HG03521 (cell line): Measurements from ENCODE around the gene SNRNP200.
A peak's percentile ranks its signal among the peaks of the same experiment; 100 is the strongest.
"Not testable (repeated sequence)": the region's sequence is repeated elsewhere in the genome, so short reads cannot be mapped to it uniquely, and the experiment has no call there.

Experiments
- ATAC-seq: cut with Tn5 transposase; IDR thresholded peaks from one replicate; pipeline ENCODE4 v1.9.1; 2021; ENCODE audit warnings: mild to moderate bottlenecking, moderate library complexity; ENCODE audit not compliant: unreplicated experiment

SNRNP200 gene

DNA sequence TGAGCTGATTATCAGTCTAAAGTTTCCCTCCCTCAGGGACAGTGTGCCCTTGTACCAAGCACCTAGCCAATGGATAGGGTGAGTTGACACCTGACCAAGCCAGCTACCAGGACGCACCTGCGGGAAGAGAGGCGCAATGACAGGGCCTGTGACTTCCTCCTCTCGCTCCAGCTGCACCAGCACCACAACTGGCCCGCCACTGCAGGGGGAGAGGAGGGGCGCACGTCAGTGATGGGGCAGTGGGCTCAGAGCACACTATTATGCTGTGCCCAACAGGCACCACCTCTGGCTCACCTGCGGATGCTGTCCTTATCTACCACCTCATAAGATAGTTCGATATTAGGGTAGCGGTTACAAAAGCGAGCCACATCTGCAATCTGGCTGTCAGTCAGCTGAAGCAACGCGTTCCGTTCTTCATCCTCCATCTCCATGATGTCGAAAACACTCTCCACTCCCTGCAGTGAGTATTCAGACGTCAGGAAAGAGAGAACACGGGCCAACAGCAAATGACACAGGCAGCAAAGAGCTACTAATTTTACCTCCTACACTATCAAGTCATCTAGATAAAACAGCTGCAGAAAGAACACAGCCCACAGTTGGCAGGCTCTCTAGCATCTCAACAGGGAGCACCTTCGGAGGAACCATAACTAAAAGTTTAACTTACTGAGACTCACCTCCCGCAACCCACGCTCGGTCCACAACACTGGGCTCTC lies 28.4 kb downstream of the SNRNP200 start:
- ATAC-seq, result no peak

DNA sequence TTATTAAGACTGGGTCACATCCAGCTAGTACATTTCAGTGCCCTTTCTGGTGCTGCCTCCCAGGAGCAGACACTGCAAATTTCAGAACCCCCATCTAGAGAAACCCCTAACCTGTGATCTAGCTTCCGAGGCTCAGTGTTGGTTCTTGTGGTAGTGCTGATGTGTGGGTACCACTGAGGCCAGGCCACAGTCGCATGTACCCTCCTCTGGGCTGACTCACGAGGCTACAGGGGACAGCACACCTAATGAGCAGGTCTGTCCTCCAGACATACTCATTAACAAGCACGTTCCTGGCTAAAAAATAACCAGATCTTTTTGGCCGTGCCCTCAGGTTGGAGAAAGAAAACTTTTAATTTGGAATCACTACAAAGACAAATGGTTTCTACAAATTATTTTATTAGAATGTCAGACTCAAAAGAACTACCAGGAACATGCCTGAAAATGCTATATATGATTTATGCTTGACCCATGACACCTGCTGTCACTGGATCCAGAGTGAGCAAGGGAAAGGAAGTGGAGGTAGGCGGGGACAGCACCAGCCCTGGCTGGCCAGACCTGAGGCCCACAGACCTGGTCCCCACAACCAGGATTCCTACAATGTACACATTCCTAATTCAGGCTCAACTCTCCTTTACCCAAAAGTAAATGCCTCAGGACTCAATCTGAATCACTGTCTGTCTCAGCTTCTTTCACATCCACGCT lies 30.8 kb downstream of the SNRNP200 start:
- no peak for ATAC-seq

DNA sequence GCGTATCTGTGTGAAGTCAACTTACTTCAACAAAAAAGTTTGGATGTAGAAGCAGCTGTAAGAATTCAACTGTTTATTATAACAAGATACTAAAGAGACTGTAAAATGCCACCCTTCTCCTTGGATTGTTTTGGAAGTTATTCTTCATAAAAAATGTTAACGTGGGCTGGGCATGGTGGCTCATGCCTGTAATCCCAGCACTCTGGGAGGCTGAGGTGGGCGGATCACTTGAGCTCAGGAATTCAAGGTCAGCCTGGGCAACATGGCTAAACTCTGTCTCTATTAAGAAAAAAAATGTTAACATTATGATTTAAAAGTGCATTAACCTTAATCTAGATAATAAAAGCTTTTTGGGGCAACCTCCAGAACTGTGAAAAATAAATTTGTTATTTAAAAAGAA lies 31.6 kb downstream of the SNRNP200 start:
- no peak for ATAC-seq

DNA sequence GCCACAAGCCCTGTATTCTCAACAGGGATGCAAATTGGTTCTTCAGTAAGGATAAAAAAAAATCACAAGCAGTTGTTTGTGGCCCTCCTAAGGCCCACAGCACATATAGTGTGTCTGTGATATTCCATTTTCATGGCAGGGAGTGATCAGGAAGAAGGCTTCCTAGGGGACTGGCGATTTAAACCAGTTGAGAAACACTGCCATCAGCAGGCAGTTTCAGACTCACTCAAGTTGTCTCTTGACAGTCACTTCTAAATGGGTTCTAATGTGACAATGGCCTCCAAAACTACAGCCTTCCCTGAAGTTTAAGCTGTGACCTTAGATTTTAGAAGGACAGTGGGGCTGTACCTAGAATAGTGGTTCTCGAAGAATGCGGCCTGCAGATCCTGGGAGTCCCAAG lies 33.4 kb downstream of the SNRNP200 start:
- ATAC-seq, result no peak

DNA sequence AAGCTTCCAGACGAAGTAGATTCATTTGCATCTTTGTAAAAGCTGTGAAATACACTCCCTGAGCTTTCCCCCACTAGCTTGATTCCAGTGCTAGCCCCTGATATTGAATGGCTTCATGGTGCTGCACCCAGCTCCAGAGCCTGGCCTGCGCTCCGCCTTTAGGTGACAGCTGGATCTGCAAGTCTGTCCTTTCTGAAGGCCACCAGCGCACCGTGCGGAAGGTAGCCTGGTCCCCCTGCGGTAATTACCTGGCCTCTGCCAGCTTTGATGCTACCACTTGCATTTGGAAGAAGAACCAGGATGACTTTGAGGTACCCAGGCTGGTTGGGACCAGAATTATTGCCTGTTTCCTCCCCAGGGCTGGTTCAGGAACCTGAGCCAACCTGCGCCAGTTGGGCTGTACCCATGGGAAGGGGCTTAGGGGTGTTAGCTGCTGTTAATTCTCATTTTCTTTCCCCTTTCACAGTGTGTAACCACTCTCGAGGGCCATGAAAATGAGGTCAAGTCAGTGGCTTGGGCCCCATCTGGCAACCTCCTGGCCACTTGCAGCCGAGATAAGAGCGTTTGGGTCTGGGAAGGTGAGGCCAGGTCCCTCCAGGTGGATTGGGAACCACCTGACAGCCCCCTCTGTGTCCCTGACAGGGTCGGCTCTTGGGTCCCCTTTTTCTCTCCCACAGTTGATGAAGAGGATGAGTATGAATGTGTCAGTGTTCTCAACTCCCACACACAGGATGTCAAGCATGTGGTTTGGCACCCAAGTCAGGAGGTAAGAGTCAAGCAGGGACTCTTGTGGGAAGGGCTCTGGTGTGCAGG lies 38.0 kb downstream of the SNRNP200 start:
- ATAC-seq, result no peak

DNA sequence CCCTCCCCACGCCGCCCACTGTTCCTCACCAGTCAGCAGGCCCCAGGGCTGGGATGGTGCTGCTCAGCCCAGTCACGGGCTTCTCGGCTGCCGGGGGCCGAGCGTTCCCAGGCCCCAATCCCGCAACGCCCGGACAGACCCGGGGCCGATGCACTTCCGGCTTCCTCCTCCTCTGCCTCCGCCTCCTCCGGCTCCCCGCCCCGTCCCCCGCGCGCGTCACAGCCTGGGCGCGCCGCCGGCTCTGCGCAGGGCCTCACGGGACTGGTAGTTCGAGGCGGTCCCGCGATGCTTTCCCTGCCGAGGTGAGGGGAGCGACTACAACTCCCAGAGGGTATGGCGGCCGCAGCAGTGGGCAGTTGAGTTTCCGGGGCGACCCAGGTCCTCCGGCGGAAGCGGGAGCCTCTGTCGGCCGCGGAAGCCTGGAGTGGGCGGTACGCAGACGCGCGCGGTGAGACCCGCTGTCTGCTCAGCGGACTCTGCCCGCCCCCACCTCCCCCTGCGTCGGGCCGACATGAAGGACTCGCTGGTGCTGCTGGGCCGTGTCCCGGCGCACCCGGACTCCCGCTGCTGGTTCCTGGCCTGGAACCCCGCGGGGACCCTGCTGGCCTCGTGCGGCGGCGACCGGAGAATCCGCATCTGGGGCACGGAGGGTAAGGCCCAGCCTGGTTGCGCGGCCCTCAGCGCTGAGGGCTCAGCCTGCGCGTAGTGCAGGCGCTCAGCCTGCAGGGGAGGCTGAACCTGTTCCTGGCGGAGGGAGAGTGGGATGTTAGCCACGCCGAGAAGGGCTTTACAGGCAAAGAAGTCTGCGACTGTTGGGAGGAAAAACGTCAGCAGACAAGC lies 39.3 kb downstream of the SNRNP200 start, which contains the start of the genes CIAO1 and TMEM127:
CIAO1 (plus strand) TSS at position 386 of the 840 bp plus-strand sequence; CDS start at position 512, 126 bp downstream.
TMEM127 (minus strand) TSS at position 158 of the 840 bp plus-strand sequence. CDS start 616 bp downstream, outside the sequence.
- peak; percentile 91 for ATAC-seq

DNA sequence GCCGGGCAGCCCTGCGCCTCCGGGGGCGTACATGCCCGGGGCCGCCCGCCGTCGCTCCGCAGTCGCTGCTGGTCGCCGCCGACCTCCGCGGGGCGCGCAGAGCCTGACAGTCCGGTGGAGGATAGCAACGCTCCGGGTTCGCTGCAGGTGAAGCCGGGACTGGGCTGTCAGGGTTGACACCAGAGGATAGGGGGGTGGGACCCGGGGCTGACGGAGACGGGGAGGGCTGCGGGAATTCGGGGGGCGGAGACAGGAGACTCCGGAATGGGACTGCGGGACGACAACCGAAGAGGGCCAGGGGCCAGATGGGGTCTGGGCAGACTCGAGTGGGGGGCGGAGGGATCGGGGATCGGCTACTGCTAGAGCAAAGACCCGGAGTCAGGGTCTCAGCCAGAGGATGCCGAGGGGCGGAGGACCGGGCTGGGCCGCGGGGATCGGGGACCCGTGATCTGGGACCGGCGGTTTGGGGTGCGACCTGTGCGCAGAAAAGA lies 40.0 kb downstream of the SNRNP200 start:
- no peak for ATAC-seq

DNA sequence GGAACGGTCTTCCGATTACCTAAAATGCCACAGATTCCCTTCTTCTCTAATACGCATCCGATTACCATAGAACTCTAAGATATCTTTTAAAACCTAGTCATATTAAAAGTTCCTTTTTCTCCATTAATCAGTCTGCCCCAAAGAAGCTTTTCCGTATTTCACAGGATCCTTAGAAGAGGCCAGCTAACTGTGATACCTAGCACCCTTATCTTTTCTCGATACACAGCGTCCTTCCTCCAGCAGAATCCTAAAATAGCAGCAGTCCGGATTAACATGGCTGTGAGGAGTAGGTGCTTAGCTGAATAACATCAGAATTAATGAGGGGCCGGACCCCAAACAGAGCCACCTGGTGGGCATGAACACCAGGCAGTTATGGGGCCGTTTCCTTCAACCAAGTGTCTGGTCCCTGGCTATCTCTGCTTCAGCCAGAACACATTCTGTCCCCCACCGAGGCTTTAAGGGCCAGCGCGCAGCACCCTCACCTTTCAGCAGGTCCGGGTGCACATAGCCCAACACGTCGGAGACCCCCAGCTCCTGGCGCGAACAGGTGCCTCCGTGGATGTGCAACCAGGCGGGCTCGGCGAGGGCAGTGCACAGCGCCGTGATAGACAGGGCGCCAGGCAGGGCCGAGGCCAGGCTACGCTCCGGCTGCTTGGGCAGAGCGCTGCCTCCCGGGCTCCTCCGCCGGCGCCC lies 40.5 kb downstream of the SNRNP200 start:
- ATAC-seq, result no peak

DNA sequence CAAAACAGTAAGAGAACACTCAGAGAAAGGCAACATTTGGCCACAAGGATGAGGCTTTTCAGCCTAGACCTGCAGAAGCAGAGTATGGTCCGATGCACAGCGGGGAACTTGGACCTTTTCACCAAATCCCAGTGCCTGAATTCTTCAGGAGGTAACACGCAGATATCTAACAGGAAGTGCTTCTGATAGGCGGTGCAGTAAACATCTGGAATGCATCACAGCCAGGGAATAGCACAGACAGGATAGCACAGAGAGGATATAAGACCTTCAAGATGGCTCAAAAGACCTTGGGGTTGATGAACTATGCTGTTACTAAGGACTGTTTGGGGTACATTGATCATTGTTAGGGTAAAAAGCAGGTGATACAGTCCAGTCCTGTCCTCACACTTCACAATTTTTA lies 41.3 kb downstream of the SNRNP200 start:
- no peak for ATAC-seq

DNA sequence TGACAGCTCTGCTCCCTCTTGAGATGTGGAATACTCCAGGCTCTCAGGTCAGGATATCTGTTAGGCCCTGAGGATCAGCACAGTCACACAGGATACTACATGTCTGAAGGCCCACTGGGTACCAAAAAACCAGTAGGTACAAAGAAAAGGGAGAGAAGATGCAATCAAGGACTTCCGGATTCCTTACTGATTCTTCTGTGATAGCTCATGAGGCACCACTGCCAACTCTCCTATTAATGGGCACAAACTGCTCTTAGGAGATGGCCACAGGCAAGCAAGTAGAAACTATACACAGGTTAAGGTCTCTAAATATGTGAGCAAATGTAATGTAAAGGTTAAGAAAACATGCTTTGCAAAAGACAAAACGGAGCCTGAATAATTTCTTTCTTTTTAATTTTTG lies 43.0 kb downstream of the SNRNP200 start:
- ATAC-seq, result no peak

DNA sequence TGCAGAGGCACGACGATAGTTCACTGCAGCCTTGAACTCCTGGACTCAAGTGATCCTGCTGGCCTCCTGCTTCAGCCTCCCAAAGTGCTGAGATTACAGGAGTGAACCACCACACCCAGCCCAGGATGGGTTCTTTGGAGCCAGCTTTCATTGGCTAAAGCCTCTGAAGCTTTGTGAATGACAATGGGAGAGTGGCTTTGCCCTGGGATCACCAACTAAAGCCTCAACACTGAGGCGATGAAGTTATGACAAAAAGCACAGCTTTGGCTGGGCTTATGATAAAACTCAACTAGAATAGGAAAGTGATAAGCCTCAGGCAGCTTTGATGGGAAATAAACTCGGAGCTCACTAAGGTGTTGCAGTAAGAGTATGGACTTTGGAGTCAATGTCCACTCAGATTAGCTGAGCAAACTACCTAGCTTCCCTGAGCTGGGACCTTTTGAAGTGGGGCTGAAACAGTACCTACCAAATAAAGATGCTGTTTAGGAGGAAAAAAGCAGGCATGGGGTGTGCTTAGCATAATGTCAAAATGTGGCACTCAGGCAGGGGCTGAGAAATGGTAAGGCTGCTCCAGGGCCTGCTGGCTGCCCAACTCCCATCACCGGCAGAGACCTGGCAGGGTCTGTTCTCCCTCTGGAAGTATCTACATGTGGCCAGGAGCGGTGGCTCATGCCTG lies 43.9 kb downstream of the SNRNP200 start:
- ATAC-seq, result no peak

DNA sequence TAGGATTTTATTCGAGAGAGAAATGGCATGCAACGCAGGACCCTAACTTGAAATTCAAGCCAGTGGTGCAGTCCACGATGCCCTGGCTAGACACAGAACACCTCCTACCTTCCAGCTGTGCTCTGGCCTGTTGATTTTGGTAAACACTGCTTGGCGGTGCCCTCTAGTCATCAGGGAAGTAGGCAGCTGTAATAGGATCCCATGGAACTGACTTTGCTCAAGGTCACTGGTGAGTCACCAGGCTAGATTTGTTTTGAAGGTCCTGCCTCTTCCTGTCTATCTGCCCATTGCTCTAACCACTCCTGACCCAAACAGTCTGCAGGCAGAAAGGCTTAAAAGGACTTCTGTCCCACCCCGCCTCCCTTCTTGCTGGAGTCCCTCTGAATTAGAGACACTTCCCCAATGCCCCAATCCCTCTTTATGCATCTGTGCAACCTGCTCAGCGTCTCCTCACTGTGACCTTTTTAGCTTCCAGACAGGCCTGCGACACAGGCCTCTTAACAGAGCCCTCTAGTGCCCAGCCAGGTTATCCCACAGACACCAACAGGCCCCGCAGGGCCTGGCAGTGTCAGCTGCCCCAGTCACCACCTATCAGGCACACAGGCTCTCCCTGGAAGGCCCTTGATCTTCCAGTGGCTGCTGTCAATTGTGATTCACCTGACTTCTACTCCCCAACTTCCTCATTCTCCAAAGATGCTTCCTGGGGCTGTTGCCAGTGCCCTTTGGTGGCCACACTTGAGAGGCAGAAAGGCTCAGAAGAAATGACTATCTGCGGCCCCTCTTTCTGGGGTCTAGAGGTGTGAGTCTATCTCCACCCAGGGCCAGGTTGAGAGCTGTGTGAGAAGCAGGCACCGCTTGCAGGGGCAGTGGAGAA lies 44.7 kb downstream of the SNRNP200 start:
- no peak for ATAC-seq

DNA sequence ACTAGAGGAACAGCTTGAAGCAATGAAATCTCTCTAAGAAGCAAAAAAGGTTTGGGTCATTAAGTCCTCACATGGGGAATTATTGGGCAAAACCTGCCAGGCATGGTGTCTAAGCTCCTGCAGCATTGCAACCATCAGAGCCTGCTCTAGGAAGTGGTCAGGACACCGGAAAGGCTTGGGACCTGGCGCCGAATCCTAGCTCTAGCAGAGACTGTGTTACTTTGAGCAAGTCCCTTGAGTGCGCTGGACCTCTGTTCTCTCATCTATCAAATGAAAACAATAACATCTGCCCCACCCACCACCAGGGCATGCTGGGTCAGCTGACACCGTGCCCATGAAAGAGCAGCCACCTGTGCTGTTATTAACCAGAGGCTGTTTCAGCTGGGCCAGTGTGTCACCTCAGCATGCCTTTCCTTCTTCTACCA lies 45.8 kb downstream of the SNRNP200 start:
- ATAC-seq, result no peak

DNA sequence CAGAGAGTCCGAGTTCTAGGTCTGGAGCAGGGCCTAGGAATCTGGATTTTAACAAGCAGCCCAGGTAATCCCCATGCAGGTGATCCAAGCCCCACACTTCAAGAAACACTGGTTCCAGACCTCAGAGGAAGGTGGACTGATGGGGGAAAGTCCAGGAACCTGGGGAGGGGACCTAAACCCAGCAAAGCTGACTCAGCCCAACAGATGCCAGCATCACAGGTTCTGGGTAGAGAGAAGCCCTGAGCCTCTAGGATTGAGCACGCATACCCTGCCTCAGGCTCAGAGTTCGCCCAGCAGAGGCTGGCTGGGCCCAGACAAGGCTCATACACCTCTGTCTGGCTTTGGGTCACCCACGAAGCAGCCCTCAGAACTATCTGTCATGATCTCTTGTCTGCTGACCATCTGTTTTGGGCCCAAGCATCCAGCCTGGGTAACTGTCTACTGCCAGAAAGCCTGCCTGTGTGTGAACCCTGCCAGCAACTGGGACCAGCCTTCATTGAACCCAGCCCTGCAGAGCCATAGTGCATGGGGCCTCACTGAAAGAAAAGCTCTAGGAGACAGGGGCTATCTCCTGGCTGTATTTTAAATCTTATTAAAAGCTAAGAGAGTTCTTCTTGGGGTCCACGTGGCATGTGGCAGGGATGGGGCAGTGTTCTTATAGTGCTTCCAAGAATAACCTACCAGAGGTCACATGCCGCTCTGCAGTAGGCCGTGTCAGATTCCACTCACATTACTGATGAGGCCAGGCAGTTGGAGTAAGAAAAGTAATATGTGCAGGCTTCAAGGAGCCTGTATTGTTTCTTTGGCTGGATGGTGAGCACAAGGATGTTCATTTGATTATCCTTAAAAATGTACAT lies 47.0 kb downstream of the SNRNP200 start:
- ATAC-seq, result no peak

DNA sequence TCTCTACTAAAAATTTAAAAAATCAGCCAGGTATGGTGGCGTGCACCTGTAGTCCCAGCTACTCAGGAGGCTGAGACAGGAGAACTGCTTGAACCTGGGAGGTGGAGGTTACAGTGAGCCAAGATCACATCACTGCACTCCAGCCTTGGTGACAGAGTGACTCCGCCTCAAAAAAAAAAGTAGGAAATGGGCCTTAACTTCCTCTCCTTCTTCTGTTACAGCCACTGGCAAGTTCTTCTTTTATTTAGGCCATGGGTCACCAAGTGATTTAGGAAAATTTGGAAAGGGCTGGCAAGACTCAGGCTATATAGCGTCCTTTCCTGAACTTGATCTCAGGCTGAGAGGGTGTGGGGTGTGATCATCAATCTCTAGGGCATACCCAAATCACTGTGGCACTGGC lies 47.6 kb downstream of the SNRNP200 start:
- not testable (repeated sequence) for ATAC-seq

DNA sequence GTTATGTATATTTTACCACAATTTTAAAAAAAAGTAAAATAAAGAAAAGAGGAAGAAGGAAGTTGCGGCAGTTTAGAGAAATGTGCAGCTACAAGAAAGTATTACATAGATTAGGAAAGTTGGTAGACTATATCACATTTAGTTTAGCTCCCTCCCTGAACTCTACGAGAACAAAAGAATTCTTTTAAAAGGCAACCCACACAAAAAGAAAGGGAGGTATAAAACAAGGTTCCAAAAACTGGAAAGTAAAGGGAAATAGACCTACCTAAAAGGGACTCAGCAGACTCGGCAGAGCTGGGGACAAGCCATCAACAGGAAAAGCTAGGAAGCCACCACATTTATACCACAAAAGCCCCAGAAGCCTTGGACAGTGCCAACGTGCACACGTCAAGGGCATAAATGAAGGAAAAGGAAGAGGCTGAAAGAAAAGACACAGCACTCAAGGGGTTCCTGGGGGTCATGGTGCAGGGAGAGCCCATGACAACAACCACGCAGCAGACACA lies 48.7 kb downstream of the SNRNP200 start:
- no peak for ATAC-seq

DNA sequence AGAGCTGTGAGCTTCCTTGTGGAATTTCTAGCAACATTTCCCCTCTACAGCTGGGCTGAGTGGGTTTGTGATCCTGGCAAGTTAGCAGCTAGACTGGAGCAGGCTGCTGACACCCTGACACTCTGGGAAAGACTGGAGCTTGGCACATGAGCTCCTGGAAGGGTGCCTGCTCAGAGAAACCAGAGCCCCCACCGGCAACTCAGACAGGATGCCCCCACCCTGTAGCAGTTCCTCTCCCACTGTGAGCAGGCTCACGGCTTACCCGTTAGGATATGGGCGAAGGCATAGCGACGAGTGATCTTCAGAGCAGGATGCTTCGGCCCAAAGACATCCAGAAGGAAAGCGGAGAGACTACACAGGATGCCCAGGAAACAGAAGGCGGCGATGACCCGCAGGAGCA lies 50.8 kb downstream of the SNRNP200 start:
- no peak for ATAC-seq
